H1 (cell line): Measurements from ENCODE around the gene SMIM41. TPM values are rescaled to one million over a fixed set of nuclear protein-coding genes. Genes with fewer than 3 reads are reported as not detected.
A peak's percentile ranks its signal among the peaks of the same experiment; 100 is the strongest.

Source experiments
- BACH1 ChIP-seq: IDR thresholded peaks from 2 replicates; pipeline ENCODE4 v1.6.1; 2012; ENCODE audit warnings: low read length, improper control_type of control experiment
- BCL11A ChIP-seq, 2 experiments: IDR thresholded peaks; one replicate each; pipeline ENCODE4 v1.6.1; 2011; ENCODE audit warnings: low read depth in 2 of 2, low read length in 2 of 2, mild to moderate bottlenecking in 2 of 2
- CTBP2 ChIP-seq: IDR thresholded peaks from 2 replicates; pipeline ENCODE4 v1.7.0; 2011; ENCODE audit warnings: borderline replicate concordance, mild to moderate bottlenecking, moderate library complexity, mixed read lengths, low read length; ENCODE audit not compliant: insufficient read depth, insufficient read length
- GABPA ChIP-seq: IDR thresholded peaks from 2 replicates; pipeline ENCODE4 v1.6.1; 2011; ENCODE audit warnings: mild to moderate bottlenecking, low read length, moderate library complexity, borderline replicate concordance; ENCODE audit not compliant: insufficient read depth
- JUND ChIP-seq: IDR thresholded peaks from 2 replicates; pipeline ENCODE4 v1.6.1; 2011; ENCODE audit warnings: mild to moderate bottlenecking, improper control_type of control experiment, low read length
- KDM1A ChIP-seq: fragments of 200-600, 300-600 bp; sonication (generic); IDR thresholded peaks from 2 replicates; pipeline ENCODE4 v1.7.1; 2016; ENCODE audit warnings: mild to moderate bottlenecking, low read length, borderline replicate concordance
- MAFK ChIP-seq: IDR thresholded peaks from 2 replicates; pipeline ENCODE4 v1.6.1; 2012; ENCODE audit warnings: low read depth, mild to moderate bottlenecking, improper control_type of control experiment, low read length
- NRF1 ChIP-seq: IDR thresholded peaks from 2 replicates; pipeline ENCODE4 v1.6.1; 2011; ENCODE audit warnings: mild to moderate bottlenecking, low read depth, low read length, improper control_type of control experiment
- POU5F1 ChIP-seq: IDR thresholded peaks from 2 replicates; pipeline ENCODE4 v1.6.1; 2011; ENCODE audit warnings: low read depth, mild to moderate bottlenecking, low read length, moderate library complexity
- RAD21 ChIP-seq, 2 experiments: IDR thresholded peaks in 1 of 2; conservative IDR thresholded peaks in 1 of 2; 2 replicates each; pipeline ENCODE4 v1.6.1; 2011; ENCODE audit warnings: low read depth in 2 of 2, low read length in 2 of 2, improper control_type of control experiment in 1 of 2, inconsistent platforms in 1 of 2, mild to moderate bottlenecking in 1 of 2, moderate library complexity in 1 of 2
- RNF2 ChIP-seq: fragments of 200-900, 300-1000 bp; sonication (generic); IDR thresholded peaks from 2 replicates; pipeline ENCODE4 v1.7.1; 2016; ENCODE audit warnings: borderline replicate concordance, low read depth, mild to moderate bottlenecking, antibody characterized with exemption, low read length; ENCODE audit not compliant: poor library complexity, severe bottlenecking; ENCODE audit errors: missing control alignments
- SAP30 ChIP-seq: fragments of 300-600 bp; sonication (generic); IDR thresholded peaks from 2 replicates; pipeline ENCODE4 v1.7.1; 2012; ENCODE audit warnings: low read length, moderate library complexity, mild to moderate bottlenecking, inconsistent platforms; ENCODE audit not compliant: insufficient read depth, insufficient replicate concordance
- SIN3A ChIP-seq, 2 experiments: IDR thresholded peaks in 1 of 2; conservative IDR thresholded peaks in 1 of 2; 2 replicates each; pipeline ENCODE4 v1.6.1; 2011 to 2012; ENCODE audit warnings: low read length in 2 of 2, improper control_type of control experiment in 1 of 2, low read depth in 1 of 2, mild to moderate bottlenecking in 1 of 2
- SP2 ChIP-seq: IDR thresholded peaks from 2 replicates; pipeline ENCODE4 v1.6.1; 2012; ENCODE audit warnings: mild to moderate bottlenecking, low read length, inconsistent platforms
- SP4 ChIP-seq: IDR thresholded peaks from 2 replicates; pipeline ENCODE4 v1.6.1; 2012; ENCODE audit warnings: low read length, inconsistent platforms
- ZNF274 ChIP-seq: IDR thresholded peaks from 2 replicates; pipeline ENCODE4 v1.7.0; 2012; ENCODE audit warnings: low read length, borderline replicate concordance; ENCODE audit errors: extremely low read depth
- polyA plus RNA-seq, 7 experiments: library from polyadenylated mRNA; depleted of rRNA in 3 of 7; stranded (reverse) in 5 of 7; unstranded in 2 of 7; fragments of >200 nt in 5 of 7; fragments of 200-250 nt in 2 of 7; gene quantifications; 1 replicate in 5 of 7; 2 replicates in 1 of 7; 4 replicates in 1 of 7; pipeline versions ENCODE4 v1.2.1 to v1.2.3, GENCODE V29; 2011 to 2013; ENCODE audit warnings: missing spikeins in 2 of 7, mixed read lengths in 2 of 7
- total RNA-seq: library from RNA; stranded (reverse); fragmentation: NEBNext Ultra II Directional; extraction: Animal tissue kit (Norgen Biotek cat#: 25700); gene quantifications from 2 replicates; pipeline ENCODE4 v1.2.1, GENCODE V29; 2021
- TF ChIP-seq, protein P1 (sequence below), 3 experiments: IDR thresholded peaks; 1 replicate in 2 of 3; 2 replicates in 1 of 3; pipeline versions ENCODE4 v1.5.1 to v1.6.1; 2011; ENCODE audit warnings: low read length in 3 of 3, mild to moderate bottlenecking in 3 of 3, inconsistent platforms in 2 of 3, low read depth in 1 of 3, moderate library complexity in 1 of 3; ENCODE audit not compliant: insufficient read depth in 1 of 3; ENCODE audit errors: control extremely low read depth in 1 of 3
- TF ChIP-seq, protein P2 (sequence below): IDR thresholded peaks from 2 replicates; pipeline ENCODE4 v1.6.1; 2012; ENCODE audit warnings: inconsistent platforms

SMIM41 gene
- total and polyA plus RNA-seq, 2 of the 8 experiments (the other 6 are each of a cell fraction or from before 2014, with no cell fraction given) = 0.28 to 0.98 TPM

DNA sequence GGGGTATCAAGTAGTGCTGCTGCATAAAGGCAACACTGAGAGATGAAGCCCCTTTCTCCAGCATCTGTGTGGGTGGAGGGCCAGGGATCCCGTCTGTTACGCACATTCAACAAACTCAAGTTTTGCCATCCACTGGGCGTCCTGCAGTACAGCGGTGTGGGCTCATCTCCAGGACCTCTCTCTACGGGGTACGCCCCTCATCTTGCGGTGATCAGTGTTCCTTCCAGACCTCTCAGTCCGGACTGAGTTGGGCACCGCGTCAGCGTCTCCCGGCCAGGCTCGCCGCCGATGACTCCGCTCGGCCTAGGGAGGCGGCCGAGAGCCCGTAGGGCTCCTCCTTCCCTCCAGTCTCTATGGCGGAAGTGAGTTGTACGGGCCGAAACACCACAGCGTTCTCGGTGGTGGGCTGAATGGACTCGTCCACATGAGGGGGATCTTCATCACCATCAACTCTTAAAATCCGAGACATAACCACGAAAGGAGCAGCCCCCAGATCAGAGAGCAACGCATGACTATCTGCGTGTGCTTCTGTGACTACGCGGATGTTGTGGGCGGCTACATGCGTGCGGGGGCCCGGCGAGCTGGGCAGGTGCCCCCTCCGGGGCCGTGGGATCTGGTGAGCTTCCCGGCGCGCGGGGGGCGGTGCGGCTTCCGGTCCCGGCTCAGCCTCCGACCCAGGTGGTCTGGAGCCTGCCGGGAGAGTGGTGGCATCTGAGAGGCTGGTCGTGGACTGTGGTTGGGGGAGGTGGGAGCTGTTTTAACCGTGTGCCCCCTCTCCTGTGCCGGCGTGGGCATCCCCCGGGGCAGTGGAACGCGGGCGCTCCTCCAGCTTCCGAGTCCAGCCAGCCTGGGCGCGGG is 9.9 kb upstream of the SMIM41 start, which contains the start of gene ATG101 (continued):
- TF ChIP-seq, protein P1, sequence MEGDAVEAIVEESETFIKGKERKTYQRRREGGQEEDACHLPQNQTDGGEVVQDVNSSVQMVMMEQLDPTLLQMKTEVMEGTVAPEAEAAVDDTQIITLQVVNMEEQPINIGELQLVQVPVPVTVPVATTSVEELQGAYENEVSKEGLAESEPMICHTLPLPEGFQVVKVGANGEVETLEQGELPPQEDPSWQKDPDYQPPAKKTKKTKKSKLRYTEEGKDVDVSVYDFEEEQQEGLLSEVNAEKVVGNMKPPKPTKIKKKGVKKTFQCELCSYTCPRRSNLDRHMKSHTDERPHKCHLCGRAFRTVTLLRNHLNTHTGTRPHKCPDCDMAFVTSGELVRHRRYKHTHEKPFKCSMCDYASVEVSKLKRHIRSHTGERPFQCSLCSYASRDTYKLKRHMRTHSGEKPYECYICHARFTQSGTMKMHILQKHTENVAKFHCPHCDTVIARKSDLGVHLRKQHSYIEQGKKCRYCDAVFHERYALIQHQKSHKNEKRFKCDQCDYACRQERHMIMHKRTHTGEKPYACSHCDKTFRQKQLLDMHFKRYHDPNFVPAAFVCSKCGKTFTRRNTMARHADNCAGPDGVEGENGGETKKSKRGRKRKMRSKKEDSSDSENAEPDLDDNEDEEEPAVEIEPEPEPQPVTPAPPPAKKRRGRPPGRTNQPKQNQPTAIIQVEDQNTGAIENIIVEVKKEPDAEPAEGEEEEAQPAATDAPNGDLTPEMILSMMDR (IDR thresholded peaks at IDR 0.05; ENCODE audit: control extremely low read depth in 1 of 3, insufficient read depth in 1 of 3, low read depth in 1 of 3, low read length in 3 of 3) = peak; percentile 88 to 96 (median 96)
- TF ChIP-seq, protein P2, sequence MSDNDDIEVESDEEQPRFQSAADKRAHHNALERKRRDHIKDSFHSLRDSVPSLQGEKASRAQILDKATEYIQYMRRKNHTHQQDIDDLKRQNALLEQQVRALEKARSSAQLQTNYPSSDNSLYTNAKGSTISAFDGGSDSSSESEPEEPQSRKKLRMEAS = peak; percentile 43; the same call in 1 of the 2 replicates
- TF ChIP-seq RNF2 (no peak), KDM1A (no peak), CTBP2 (peak; percentile 37), RAD21 (IDR thresholded peaks at IDR 0.05 in 1 of 2, conservative IDR thresholded peaks at IDR 0.05 in 1 of 2; ENCODE audit: low read depth in 2 of 2, low read length in 2 of 2) (peak; percentile 19 to 29; a peak in 3 of 4 replicates), ZNF274 (no peak), NRF1 (no peak), POU5F1 (no peak), GABPA (peak; percentile 87; the same call in 1 of the 2 replicates), MAFK (no peak), SP4 (peak; percentile 69; the same call in 1 of the 2 replicates), SP2 (peak; percentile 99), SAP30 (no peak), BCL11A (IDR thresholded peaks at IDR 0.05; ENCODE audit: low read depth in 2 of 2, low read length in 2 of 2) (no peak), BACH1 (0 out of 2 replicates have a peak, but pooled peaks have one; percentile 8), SIN3A (conservative IDR thresholded peaks at IDR 0.05 in 1 of 2, IDR thresholded peaks at IDR 0.05 in 1 of 2; ENCODE audit: low read depth in 1 of 2, low read length in 2 of 2) (peak; percentile 75 to 82; a peak in 3 of 4 replicates), JUND (peak; percentile 99)
